ENCODE measurements around the gene PACRG.

Gene PACRG

DNA sequence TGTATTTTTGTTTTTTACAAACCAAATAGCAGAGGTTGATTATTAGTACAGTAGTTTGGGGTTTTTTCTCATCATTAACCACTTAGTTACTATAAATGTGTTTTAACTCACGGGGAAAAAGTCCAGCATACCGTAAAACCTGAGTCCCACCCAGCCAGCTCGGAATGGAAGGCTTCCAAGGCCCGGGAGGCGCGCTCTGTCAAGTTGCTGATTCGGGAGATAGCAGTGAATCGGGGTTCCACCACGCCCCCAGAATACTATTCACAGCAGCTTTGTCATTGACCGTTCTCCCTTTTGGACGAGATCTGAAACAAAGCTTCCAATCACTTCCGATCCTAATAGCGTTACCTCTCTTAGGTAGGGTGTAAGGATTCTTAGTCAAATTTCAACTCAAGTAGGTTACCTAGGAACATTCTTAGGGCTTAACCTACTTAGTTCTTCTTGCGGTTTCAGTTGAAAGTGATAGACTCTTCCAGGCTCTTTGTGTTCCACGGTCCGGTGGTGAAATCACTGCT, 453.9 kb downstream of the PACRG start:
- Histone ChIP-seq H3K4me1 (ENCODE audit: control insufficient read depth, insufficient read depth, low read length, poor library complexity, severe bottlenecking) (peaks cover 2% of the 10 kb centered on the region), H3K4me3 (ENCODE audit: extremely low read depth, insufficient read depth, low read length, poor library complexity, severe bottlenecking) (no peak overlapping the region), H3K27ac (ENCODE audit: low read depth, low read length, severe bottlenecking) (no peak overlapping the region), H3K9me3 (ENCODE audit: control insufficient read depth, low read length) (no peaks in the 10 kb centered on the region), H3K36me3 (ENCODE audit: control insufficient read depth, insufficient read depth, low read length) (no peaks in the 10 kb centered on the region)
- WGBS, 2 experiments (ENCODE audit: insufficient coverage in 2 of 2) = 90 to 92% methylated on average over 10 to 11 of the region's 16 CpGs

DNA sequence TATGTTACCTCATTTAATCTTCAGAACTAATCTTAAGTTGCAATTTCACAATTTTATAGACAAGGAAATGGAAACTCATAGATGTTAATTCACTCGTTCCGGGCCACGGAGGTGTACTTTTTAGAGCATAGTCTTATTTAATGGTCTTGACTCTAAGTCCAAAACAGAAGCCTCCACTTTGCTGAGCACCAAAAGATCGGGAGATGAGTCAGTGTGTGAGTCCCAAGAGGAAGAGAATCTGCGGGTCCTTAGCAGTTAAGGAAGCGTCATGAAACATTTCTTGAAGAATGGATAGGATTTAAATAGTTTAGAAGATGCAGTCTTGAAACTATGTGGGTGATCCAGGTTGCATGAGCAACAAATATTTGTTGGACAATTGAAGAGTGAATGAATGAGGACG, 454.9 kb downstream of the PACRG start:
- Histone ChIP-seq H3K36me3 (ENCODE audit: control insufficient read depth, insufficient read depth, low read length) (no peaks in the 10 kb centered on the region), H3K4me3 (ENCODE audit: extremely low read depth, insufficient read depth, low read length, poor library complexity, severe bottlenecking) (no peak overlapping the region), H3K9me3 (ENCODE audit: control insufficient read depth, low read length) (no peaks in the 10 kb centered on the region), H3K27ac (ENCODE audit: low read depth, low read length, severe bottlenecking) (no peak overlapping the region), H3K4me1 (ENCODE audit: control insufficient read depth, insufficient read depth, low read length, poor library complexity, severe bottlenecking) (peaks cover 2% of the 10 kb centered on the region)
- WGBS, 2 experiments (ENCODE audit: insufficient coverage in 2 of 2) = 92 to 93% methylated on average over 4 of the region's 7 CpGs

DNA sequence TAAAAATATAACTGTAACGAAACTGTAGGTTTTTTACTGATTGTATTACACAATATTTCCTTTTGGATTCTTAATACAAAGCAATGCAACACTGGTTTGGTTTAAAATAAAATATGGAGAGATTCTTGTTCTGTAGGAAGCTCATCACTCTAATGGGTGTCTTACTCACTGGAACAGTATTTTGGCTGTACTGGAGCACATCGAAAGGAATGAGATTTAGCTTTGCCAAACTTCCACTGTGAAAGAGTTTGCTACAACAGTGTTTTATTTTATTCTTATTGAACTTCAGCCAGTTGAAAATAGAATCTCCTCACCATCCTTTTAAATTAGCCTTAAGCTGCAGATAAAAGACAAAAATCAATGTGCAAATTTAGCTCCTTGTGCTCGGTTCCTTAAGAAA, 456.0 kb downstream of the PACRG start:
- 100% methylated on average over 1 of the region's 3 CpGs; no CpG with 5 or more reads in 1 of the 2 experiments for WGBS, 2 experiments (ENCODE audit: insufficient coverage in 2 of 2)
- peaks cover 2% of the 10 kb centered on the region for H3K4me1 ChIP-seq (ENCODE audit: control insufficient read depth, insufficient read depth, low read length, poor library complexity, severe bottlenecking)
- no peaks in the 10 kb centered on the region for H3K9me3 ChIP-seq (ENCODE audit: control insufficient read depth, low read length)
- no peaks in the 10 kb centered on the region for H3K36me3 ChIP-seq (ENCODE audit: control insufficient read depth, insufficient read depth, low read length)
- H3K4me3 ChIP-seq (ENCODE audit: extremely low read depth, insufficient read depth, low read length, poor library complexity, severe bottlenecking) = no peak overlapping the region
- no peak overlapping the region for H3K27ac ChIP-seq (ENCODE audit: low read depth, low read length, severe bottlenecking)

DNA sequence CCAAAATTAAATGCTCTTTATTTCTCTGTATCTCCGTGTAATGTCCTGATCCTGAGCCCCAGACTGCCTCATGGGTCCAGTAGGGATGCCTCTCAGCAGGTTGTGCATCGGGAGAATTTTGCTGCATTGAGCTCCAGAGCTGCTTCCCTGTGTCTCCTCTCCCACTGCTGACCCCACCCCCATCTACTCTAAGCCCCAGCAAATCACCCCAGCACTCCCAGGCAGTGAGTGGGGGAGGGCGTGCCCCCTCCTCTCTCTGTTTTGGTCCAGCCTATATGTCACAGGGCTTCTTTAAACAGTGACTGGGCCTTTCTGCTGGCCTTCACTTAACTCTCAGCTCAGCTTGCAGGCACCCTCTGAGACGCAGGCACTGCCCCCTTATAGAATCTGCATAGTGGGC, 458.0 kb downstream of the PACRG start:
- Histone ChIP-seq H3K9me3 (ENCODE audit: control insufficient read depth, low read length) (no peaks in the 10 kb centered on the region), H3K27ac (ENCODE audit: low read depth, low read length, severe bottlenecking) (no peak overlapping the region), H3K4me3 (ENCODE audit: extremely low read depth, insufficient read depth, low read length, poor library complexity, severe bottlenecking) (no peak overlapping the region), H3K36me3 (ENCODE audit: control insufficient read depth, insufficient read depth, low read length) (no peaks in the 10 kb centered on the region), H3K4me1 (ENCODE audit: control insufficient read depth, insufficient read depth, low read length, poor library complexity, severe bottlenecking) (peaks cover 2% of the 10 kb centered on the region)
- 31 to 36% methylated on average over 2 to 3 of the region's 4 CpGs for WGBS, 2 experiments (ENCODE audit: insufficient coverage in 2 of 2)

DNA sequence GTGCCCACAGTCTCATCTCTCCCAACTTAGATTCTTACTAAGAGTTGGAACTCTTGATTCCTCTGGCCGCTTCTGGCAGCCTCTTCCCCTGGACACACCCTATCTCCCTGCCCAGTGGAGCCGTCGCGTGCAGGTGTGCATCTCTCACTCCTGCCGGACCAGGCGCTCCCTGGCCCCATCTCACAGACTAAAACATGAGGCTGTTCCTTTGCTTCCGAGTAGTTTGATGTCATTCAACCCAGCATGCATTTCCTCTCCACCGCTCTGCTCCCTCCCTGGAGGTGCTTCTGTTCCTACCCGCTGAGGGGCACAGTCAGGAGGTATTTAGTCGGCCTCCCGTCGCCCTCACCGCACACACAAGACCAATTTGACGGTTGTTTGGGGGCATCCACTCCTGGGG, 458.8 kb downstream of the PACRG start:
- H3K27ac ChIP-seq (ENCODE audit: low read depth, low read length, severe bottlenecking) = no peak overlapping the region
- H3K9me3 ChIP-seq (ENCODE audit: control insufficient read depth, low read length) = no peaks in the 10 kb centered on the region
- WGBS, 2 experiments (ENCODE audit: insufficient coverage in 2 of 2) = 86 to 89% methylated on average over 13 to 14 of the region's 14 CpGs
- no peak overlapping the region for H3K4me3 ChIP-seq (ENCODE audit: extremely low read depth, insufficient read depth, low read length, poor library complexity, severe bottlenecking)
- H3K4me1 ChIP-seq (ENCODE audit: control insufficient read depth, insufficient read depth, low read length, poor library complexity, severe bottlenecking) = no peaks in the 10 kb centered on the region
- no peaks in the 10 kb centered on the region for H3K36me3 ChIP-seq (ENCODE audit: control insufficient read depth, insufficient read depth, low read length)

DNA sequence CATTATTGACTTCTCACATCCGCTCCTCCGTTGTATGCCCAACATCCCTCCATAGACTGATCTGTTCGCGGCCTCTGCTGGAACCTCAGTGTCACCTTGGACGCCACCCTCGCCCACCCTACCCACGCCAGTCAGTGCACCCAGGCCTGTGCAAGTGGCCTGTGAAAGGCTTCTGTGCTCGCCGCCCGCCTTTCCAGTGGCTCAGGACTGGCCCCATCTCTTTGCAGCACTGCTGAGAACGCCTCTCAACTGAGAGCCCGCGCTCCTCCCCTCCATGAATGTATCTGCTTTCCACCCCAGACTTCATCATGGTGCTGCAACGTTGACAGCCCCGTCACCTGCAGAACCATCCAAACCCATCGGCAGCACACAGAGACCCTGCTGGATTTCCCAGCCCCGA, 459.4 kb downstream of the PACRG start:
- H3K9me3 ChIP-seq (ENCODE audit: control insufficient read depth, low read length) = no peaks in the 10 kb centered on the region
- no peak overlapping the region for H3K27ac ChIP-seq (ENCODE audit: low read depth, low read length, severe bottlenecking)
- no peaks in the 10 kb centered on the region for H3K36me3 ChIP-seq (ENCODE audit: control insufficient read depth, insufficient read depth, low read length)
- H3K4me3 ChIP-seq (ENCODE audit: extremely low read depth, insufficient read depth, low read length, poor library complexity, severe bottlenecking) = no peak overlapping the region
- WGBS, 2 experiments (ENCODE audit: insufficient coverage in 2 of 2) = 93 to 96% methylated on average over 15 of the region's 17 CpGs
- no peaks in the 10 kb centered on the region for H3K4me1 ChIP-seq (ENCODE audit: control insufficient read depth, insufficient read depth, low read length, poor library complexity, severe bottlenecking)

DNA sequence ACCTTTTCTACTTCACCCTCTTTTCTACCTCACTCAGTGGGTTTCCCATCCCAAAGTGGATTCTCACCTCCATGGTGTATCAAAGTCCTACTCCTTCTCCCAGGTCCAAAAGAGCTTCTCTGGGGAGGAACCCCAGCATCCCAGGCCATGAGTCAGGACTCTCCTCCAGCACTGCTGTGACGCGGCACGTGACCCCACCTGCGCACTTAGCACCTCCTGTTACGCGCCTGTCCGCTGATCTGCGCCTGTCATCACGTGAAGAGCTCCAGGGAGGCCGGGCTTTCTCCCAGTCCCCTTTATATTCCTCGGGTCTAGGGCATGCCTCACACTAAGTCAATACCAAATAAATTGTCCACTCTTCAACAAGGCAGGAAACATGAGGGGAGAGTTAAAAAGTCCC, 459.8 kb downstream of the PACRG start:
- H3K27ac ChIP-seq (ENCODE audit: low read depth, low read length, severe bottlenecking) = no peak overlapping the region
- H3K4me3 ChIP-seq (ENCODE audit: extremely low read depth, insufficient read depth, low read length, poor library complexity, severe bottlenecking) = no peak overlapping the region
- no peaks in the 10 kb centered on the region for H3K9me3 ChIP-seq (ENCODE audit: control insufficient read depth, low read length)
- H3K36me3 ChIP-seq (ENCODE audit: control insufficient read depth, insufficient read depth, low read length) = no peaks in the 10 kb centered on the region
- 98 to 99% methylated on average over 8 to 9 of the region's 11 CpGs for WGBS, 2 experiments (ENCODE audit: insufficient coverage in 2 of 2)
- no peaks in the 10 kb centered on the region for H3K4me1 ChIP-seq (ENCODE audit: control insufficient read depth, insufficient read depth, low read length, poor library complexity, severe bottlenecking)

DNA sequence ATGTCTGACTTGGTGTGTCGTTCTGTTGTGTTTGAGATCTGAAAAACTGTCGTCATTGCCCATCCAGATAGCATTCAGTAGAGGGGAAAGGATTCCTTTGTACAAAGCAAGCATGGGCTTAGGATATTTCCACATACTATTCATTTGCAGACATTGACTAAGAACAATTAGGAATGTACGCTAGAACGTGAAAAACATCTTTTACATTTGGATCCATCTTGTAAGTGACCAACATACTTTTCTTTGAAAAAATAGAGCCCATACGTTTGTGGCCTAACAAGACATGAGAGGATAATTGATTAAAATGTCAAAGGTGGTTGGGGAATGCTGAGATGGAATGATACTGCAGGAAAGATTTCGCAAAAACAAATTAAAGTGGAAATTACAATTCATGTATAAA, 461.0 kb downstream of the PACRG start:
- H3K36me3 ChIP-seq (ENCODE audit: control insufficient read depth, insufficient read depth, low read length) = no peaks in the 10 kb centered on the region
- no peak overlapping the region for H3K4me3 ChIP-seq (ENCODE audit: extremely low read depth, insufficient read depth, low read length, poor library complexity, severe bottlenecking)
- no peak overlapping the region for H3K27ac ChIP-seq (ENCODE audit: low read depth, low read length, severe bottlenecking)
- WGBS, 2 experiments (ENCODE audit: insufficient coverage in 2 of 2) = 75 to 93% methylated on average over 1 to 5 of the region's 6 CpGs
- no peaks in the 10 kb centered on the region for H3K9me3 ChIP-seq (ENCODE audit: control insufficient read depth, low read length)
- no peaks in the 10 kb centered on the region for H3K4me1 ChIP-seq (ENCODE audit: control insufficient read depth, insufficient read depth, low read length, poor library complexity, severe bottlenecking)

DNA sequence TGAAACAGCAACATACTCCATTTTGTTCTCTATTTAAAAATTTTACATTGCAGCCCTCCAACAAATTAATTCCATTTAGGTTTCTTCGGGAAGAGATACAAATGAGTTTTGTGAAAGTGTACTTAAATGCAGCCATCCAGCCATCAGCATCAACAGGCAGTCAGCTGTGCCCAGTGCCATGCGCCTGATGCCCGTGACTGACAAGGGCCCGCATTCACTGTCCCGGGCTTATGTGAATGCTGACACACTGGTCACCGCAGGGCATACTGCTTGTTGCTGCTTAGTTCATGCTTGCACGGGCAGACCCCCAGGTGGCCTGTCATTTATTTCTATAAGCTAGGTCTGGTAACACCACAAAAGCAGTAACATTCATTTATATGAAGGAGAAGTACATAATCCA, 461.8 kb downstream of the PACRG start:
- Histone ChIP-seq H3K36me3 (ENCODE audit: control insufficient read depth, insufficient read depth, low read length) (no peaks in the 10 kb centered on the region), H3K4me1 (ENCODE audit: control insufficient read depth, insufficient read depth, low read length, poor library complexity, severe bottlenecking) (no peaks in the 10 kb centered on the region), H3K27ac (ENCODE audit: low read depth, low read length, severe bottlenecking) (no peak overlapping the region), H3K9me3 (ENCODE audit: control insufficient read depth, low read length) (no peaks in the 10 kb centered on the region), H3K4me3 (ENCODE audit: extremely low read depth, insufficient read depth, low read length, poor library complexity, severe bottlenecking) (no peak overlapping the region)
- WGBS, 2 experiments (ENCODE audit: insufficient coverage in 2 of 2) = 94 to 99% methylated on average over 4 to 5 of the region's 7 CpGs

DNA sequence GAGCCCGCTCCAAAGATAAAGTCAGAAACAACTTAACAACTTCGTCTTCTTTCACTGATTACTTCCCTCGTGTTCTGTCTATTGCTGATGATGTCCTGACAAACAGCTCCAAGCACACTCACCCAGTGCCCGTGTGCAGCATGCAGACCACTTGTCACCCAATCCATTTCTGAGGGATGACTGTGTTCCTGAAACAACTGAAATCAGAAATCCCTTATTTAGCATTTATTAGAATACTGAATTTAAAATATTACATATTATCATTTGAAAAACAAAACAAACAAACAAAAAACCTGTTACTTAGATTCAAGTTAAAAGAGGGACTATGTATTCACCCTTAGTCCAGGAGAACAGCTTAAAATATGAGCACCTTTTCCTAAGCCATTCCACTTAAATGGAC, 463.0 kb downstream of the PACRG start:
- 91 to 97% methylated on average over 4 of the region's 4 CpGs for WGBS, 2 experiments (ENCODE audit: insufficient coverage in 2 of 2)
- Histone ChIP-seq H3K36me3 (ENCODE audit: control insufficient read depth, insufficient read depth, low read length) (no peaks in the 10 kb centered on the region), H3K9me3 (ENCODE audit: control insufficient read depth, low read length) (no peaks in the 10 kb centered on the region), H3K4me1 (ENCODE audit: control insufficient read depth, insufficient read depth, low read length, poor library complexity, severe bottlenecking) (no peaks in the 10 kb centered on the region), H3K27ac (ENCODE audit: low read depth, low read length, severe bottlenecking) (no peak overlapping the region), H3K4me3 (ENCODE audit: extremely low read depth, insufficient read depth, low read length, poor library complexity, severe bottlenecking) (no peak overlapping the region)

DNA sequence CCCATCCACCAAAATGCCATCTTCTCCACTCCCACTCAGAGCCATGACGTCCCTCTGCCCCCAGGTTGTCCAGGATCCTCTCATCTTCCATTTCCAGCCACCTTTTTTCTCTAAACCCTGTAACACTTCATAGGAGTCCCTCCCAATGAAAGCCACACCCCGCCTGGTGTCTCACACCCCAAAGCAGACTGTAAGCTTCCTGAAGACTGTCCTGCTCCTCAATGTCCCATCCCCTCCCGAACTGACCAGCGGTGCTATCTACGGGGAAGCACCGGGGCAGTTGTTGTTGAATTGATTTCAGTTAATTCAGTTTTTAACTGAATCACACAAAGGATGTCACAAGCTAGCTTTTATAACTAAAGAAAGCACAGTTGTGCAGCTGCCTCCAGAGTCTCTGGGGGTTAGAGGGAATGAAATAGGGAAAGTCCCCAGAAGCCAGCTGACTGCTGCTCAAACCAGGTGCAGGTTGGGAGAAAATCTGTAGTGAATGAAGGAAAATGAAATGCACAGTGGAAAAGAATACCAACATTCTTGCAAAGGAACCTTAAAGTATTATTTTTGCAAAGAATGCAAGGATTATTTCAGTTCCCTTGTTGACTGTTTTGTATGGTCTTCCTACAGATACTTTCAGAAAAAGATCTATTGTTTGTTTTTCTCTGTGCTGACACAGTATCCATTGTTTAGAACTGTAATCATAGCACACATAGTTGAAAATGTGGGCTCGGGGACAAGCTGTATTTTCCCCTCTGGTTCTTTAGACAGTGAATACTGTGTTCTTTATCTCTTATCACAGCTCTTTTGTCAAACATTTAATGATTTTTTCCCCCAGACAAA, 464.1 kb downstream of the PACRG start:
- no peaks in the 10 kb centered on the region for H3K36me3 ChIP-seq (ENCODE audit: control insufficient read depth, insufficient read depth, low read length)
- no peaks in the 10 kb centered on the region for H3K4me1 ChIP-seq (ENCODE audit: control insufficient read depth, insufficient read depth, low read length, poor library complexity, severe bottlenecking)
- WGBS, 2 experiments (ENCODE audit: insufficient coverage in 2 of 2) = 53 to 67% methylated on average over 1 to 2 of the region's 7 CpGs
- no peaks in the 10 kb centered on the region for H3K9me3 ChIP-seq (ENCODE audit: control insufficient read depth, low read length)
- H3K4me3 ChIP-seq (ENCODE audit: extremely low read depth, insufficient read depth, low read length, poor library complexity, severe bottlenecking) = no peak overlapping the region
- no peak overlapping the region for H3K27ac ChIP-seq (ENCODE audit: low read depth, low read length, severe bottlenecking)

Data from mesodermal cell (in vitro differentiated cells).